HCT116 (cell line): ENCODE measurements around the gene USP10. TPM values are rescaled to one million over a fixed set of nuclear protein-coding genes. Genes with fewer than 3 reads are reported as not detected.
"Not testable (repeated sequence)": the region's sequence is repeated elsewhere in the genome, so short reads cannot be mapped to it uniquely, and the experiment has no call there.

Experiments used
- ATAC-seq: fragments of 200-7000 bp; cut with Tn5 transposase; 2 replicates; pipeline ENCODE4 v1.9.1; 2020; ENCODE audit warnings: mild to moderate bottlenecking, moderate library complexity
- BruUV-seq: library from RNA; stranded (reverse); fragments of 400-500 nt; replicated peaks from 2 replicates; lab custom pipeline; 2021; lab: Mats Ljungman, UMichigan
- CTCF ChIA-PET: fragments of 300-600 bp; sonication (Branson Sonifier 250); formaldehyde crosslinking; loops from one replicate; lab custom pipeline; 2021; ENCODE audit warnings: antibody characterized with exemption; lab: Charles Lee
- POLR2A ChIA-PET: fragments of 300-600, 350-600 bp; sonication (Branson Sonifier 250); formaldehyde crosslinking; loops from one replicate; lab custom pipeline; 2021; ENCODE audit warnings: antibody characterized with exemption; lab: Charles Lee
- RAD21 ChIA-PET, 2 experiments: fragments of 300-600 bp; sonication (Branson Sonifier 250); formaldehyde crosslinking; loops; one replicate each; lab custom pipeline; 2023; ENCODE audit warnings: low total read pairs in 2 of 2; ENCODE audit not compliant: uncharacterized antibody in 2 of 2, unreplicated experiment in 2 of 2, low non-redundant PET in 1 of 2; lab: Charles Lee
- DNase-seq: peaks from one replicate; pipeline ENCODE4 v3.0.0-alpha.2; 2010; ENCODE audit warnings: low read depth, low spot score
- H2AFZ ChIP-seq: fragments of 200-600 bp; shearing (Covaris generic), sonication (generic); 2 replicates; pipeline ENCODE4 v1.6.1; 2017; ENCODE audit warnings: low read depth, mixed run types, mixed read lengths, antibody characterized with exemption, low read length; ENCODE audit not compliant: poor library complexity, severe bottlenecking
- H3K27ac ChIP-seq: 2 replicates; pipeline ENCODE4 v1.5.1; 2012; ENCODE audit warnings: low read depth, low read length
- H3K27me3 ChIP-seq: fragments of 200-600 bp; sonication (generic); 2 replicates; pipeline ENCODE4 v1.6.1; 2016; ENCODE audit warnings: mixed run types, low read length, mixed read lengths; ENCODE audit not compliant: insufficient read depth
- H3K36me3 ChIP-seq, 2 experiments: fragments of 200-500 bp in 1 of 2; fragments of 200-600 bp in 1 of 2; sonication (Bioruptor generic) in 1 of 2; sonication (generic) in 1 of 2; 2 replicates each; pipeline versions ENCODE4 v1.5.1 to v1.6.1; 2014 to 2016; ENCODE audit warnings: low read length in 2 of 2, inconsistent platforms in 1 of 2, mixed read lengths in 1 of 2, mixed run types in 1 of 2; ENCODE audit not compliant: insufficient read depth in 2 of 2, control insufficient read depth in 1 of 2
- H3K4me1 ChIP-seq, 2 experiments: fragments of 200-600 bp in 1 of 2; sonication (generic) in 1 of 2; 2 replicates each; pipeline versions ENCODE4 v1.5.1 to v1.6.1; 2012 to 2017; ENCODE audit warnings: low read length in 2 of 2, inconsistent platforms in 1 of 2, mild to moderate bottlenecking in 1 of 2, mixed read lengths in 1 of 2, mixed run types in 1 of 2, moderate library complexity in 1 of 2; ENCODE audit not compliant: insufficient read depth in 2 of 2, control insufficient read depth in 1 of 2
- H3K4me2 ChIP-seq: fragments of 200-600 bp; sonication (generic); 2 replicates; pipeline ENCODE4 v1.6.1; 2017; ENCODE audit warnings: mixed run types, low read length, mixed read lengths
- H3K4me3 ChIP-seq, 2 experiments: fragments of 200-600 bp in 1 of 2; sonication (generic) in 1 of 2; replicated peaks in 1 of 2; 2 replicates each; pipeline ENCODE4 v1.5.1; 2011 to 2016; ENCODE audit warnings: low read length in 2 of 2, control low read depth in 1 of 2, low read depth in 1 of 2, mild to moderate bottlenecking in 1 of 2, mixed read lengths in 1 of 2, mixed run types in 1 of 2
- H3K79me2 ChIP-seq: fragments of 200-600 bp; sonication (generic); 2 replicates; pipeline ENCODE4 v1.6.1; 2017; ENCODE audit warnings: mild to moderate bottlenecking, mixed run types, low read length, moderate library complexity, mixed read lengths; ENCODE audit not compliant: insufficient read depth
- H3K9ac ChIP-seq: fragments of 200-600 bp; sonication (generic); 2 replicates; pipeline ENCODE4 v1.6.1; 2016; ENCODE audit warnings: low read length, mixed read lengths
- H3K9me2 ChIP-seq: fragments of 200-600 bp; sonication (generic), shearing (Covaris generic); 2 replicates; pipeline ENCODE4 v1.6.1; 2017; ENCODE audit warnings: mixed run types, mild to moderate bottlenecking, moderate library complexity; ENCODE audit not compliant: insufficient read depth
- H3K9me3 ChIP-seq, 2 experiments: fragments of 200-500 bp in 1 of 2; fragments of 200-600 bp in 1 of 2; sonication (Bioruptor generic) in 1 of 2; sonication (generic) in 1 of 2; 2 replicates each; pipeline ENCODE4 v1.6.1; 2014 to 2017; ENCODE audit warnings: low read length in 2 of 2, mixed read lengths in 2 of 2, inconsistent platforms in 1 of 2, low read depth in 1 of 2, mild to moderate bottlenecking in 1 of 2, mixed run types in 1 of 2, moderate library complexity in 1 of 2; ENCODE audit not compliant: control insufficient read depth in 1 of 2, insufficient read depth in 1 of 2
- H4K20me1 ChIP-seq: fragments of 200-600 bp; sonication (generic), shearing (Covaris generic); 2 replicates; pipeline ENCODE4 v1.6.1; 2017; ENCODE audit warnings: mixed run types, mild to moderate bottlenecking, moderate library complexity; ENCODE audit not compliant: insufficient read depth
- CBX3 ChIP-seq: IDR thresholded peaks from 2 replicates; pipeline ENCODE4 v1.6.1; 2012; ENCODE audit warnings: low read depth
- EGR1 ChIP-seq: IDR thresholded peaks from 2 replicates; pipeline ENCODE4 v1.6.1; 2012; ENCODE audit warnings: low read depth
- ELF1 ChIP-seq: IDR thresholded peaks from 2 replicates; pipeline ENCODE4 v1.6.1; 2012; ENCODE audit warnings: low read depth, borderline replicate concordance
- EZH2phosphoT487 ChIP-seq: fragments of 200-600 bp; IDR thresholded peaks from 2 replicates; pipeline ENCODE4 v1.6.1; 2018; ENCODE audit warnings: antibody characterized with exemption, borderline replicate concordance
- JUND ChIP-seq: IDR thresholded peaks from 2 replicates; pipeline ENCODE4 v1.6.1; 2012
- SP1 ChIP-seq: IDR thresholded peaks from 2 replicates; pipeline ENCODE4 v1.6.1; 2012; ENCODE audit warnings: low read depth
- SRF ChIP-seq: IDR thresholded peaks from 2 replicates; pipeline ENCODE4 v1.6.1; 2012; ENCODE audit warnings: low read depth
- YY1 ChIP-seq: IDR thresholded peaks from 2 replicates; pipeline ENCODE4 v1.6.1; 2011; ENCODE audit warnings: low read length, low read depth, moderate library complexity, mild to moderate bottlenecking; ENCODE audit not compliant: insufficient replicate concordance; ENCODE audit errors: extremely low read depth
- intact Hi-C: fragments of 100-400 bp; cut with micrococcal nuclease; formaldehyde crosslinking; loops from 2 replicates; pipeline ENCODE4 v1.10.0; 2022
- total RNA-seq: library from RNA; stranded (reverse); gene quantifications from one replicate; pipeline ENCODE4 v1.2.1, GENCODE V29; 2021; ENCODE audit not compliant: unreplicated experiment
- TF ChIP-seq, protein P1 (sequence below): IDR thresholded peaks from 2 replicates; pipeline ENCODE4 v1.6.1; 2011; ENCODE audit warnings: mild to moderate bottlenecking, low read length, moderate library complexity; ENCODE audit not compliant: insufficient replicate concordance; ENCODE audit errors: extremely low read depth
- TF ChIP-seq, protein P2 (sequence below): IDR thresholded peaks from 2 replicates; pipeline ENCODE4 v1.6.1; 2012; ENCODE audit warnings: low read depth
- TF ChIP-seq, protein P3 (sequence below), 3 experiments: fragments of 200-600 bp in 1 of 3; sonication (generic) in 1 of 3; IDR thresholded peaks in 2 of 3; conservative IDR thresholded peaks in 1 of 3; 2 replicates each; pipeline ENCODE4 v1.5.1; 2012 to 2017; ENCODE audit warnings: low read depth in 2 of 3, low read length in 2 of 3, antibody characterized with exemption in 1 of 3, borderline replicate concordance in 1 of 3, control low read depth in 1 of 3, mild to moderate bottlenecking in 1 of 3, mixed read lengths in 1 of 3, mixed run types in 1 of 3, moderate library complexity in 1 of 3; ENCODE audit not compliant: insufficient read depth in 1 of 3
- TF ChIP-seq, protein P4 (sequence below): IDR thresholded peaks from 2 replicates; pipeline ENCODE4 v1.6.1; 2012

The USP10 gene
- total RNA-seq, 1 experiment from 2014 or later, result 175 TPM

DNA sequence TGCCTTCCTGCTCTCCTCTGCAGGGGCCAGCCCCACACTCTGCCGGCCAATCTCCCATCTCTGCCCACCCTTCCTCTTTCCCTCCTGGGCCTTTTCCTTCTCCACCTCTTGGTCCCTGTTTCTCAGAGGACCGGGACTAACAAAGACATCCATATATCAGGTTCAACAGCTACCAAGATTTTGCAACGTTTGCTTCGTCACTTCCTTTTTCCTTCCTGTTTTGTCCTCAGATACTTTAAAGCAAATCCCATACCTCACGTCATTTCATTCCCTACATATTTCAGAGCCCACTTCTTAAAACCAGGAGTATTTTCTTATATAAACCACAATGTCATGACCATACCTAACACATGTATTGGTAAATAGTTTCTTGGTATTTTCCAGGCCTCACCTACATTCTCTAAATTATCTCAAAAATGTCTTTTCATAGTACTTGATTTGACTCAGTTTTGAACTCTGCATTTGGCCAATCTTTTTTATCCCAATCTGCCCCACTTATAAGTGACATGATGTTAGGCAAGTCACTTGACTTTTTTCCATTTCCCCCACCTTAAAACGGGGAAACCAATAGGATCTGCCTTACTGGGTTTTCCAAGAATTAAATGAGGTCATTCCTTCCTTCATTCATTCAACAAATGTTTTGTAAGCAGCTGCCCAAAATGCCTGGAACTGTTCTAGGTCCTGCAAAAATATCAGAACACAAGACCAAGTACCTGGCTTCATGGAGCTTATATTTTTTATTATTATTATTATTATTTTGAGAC is 7.2 kb upstream of the USP10 start:
- ChIA-PET RAD21 (no interaction called here), CTCF (interaction anchor here (1.3 kb wide), 1 partner anchor 20 kb away, joined by 3 read pairs; no protein-coding TSS in a partner anchor), POLR2A (no interaction called here)
- no peaks in the 10 kb centered on the region for H3K36me3 ChIP-seq
- no peak overlapping the region for H3K4me2 ChIP-seq
- TF ChIP-seq JUND (no peak), CBX3 (no peak), YY1 (no peak), SP1 (no peak), SRF (no peak), ELF1 (no peak), EZH2phosphoT487 (no peak), EGR1 (no peak)
- TF ChIP-seq, protein P1, sequence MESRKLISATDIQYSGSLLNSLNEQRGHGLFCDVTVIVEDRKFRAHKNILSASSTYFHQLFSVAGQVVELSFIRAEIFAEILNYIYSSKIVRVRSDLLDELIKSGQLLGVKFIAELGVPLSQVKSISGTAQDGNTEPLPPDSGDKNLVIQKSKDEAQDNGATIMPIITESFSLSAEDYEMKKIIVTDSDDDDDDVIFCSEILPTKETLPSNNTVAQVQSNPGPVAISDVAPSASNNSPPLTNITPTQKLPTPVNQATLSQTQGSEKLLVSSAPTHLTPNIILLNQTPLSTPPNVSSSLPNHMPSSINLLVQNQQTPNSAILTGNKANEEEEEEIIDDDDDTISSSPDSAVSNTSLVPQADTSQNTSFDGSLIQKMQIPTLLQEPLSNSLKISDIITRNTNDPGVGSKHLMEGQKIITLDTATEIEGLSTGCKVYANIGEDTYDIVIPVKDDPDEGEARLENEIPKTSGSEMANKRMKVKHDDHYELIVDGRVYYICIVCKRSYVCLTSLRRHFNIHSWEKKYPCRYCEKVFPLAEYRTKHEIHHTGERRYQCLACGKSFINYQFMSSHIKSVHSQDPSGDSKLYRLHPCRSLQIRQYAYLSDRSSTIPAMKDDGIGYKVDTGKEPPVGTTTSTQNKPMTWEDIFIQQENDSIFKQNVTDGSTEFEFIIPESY, result no peak
- TF ChIP-seq, protein P2, sequence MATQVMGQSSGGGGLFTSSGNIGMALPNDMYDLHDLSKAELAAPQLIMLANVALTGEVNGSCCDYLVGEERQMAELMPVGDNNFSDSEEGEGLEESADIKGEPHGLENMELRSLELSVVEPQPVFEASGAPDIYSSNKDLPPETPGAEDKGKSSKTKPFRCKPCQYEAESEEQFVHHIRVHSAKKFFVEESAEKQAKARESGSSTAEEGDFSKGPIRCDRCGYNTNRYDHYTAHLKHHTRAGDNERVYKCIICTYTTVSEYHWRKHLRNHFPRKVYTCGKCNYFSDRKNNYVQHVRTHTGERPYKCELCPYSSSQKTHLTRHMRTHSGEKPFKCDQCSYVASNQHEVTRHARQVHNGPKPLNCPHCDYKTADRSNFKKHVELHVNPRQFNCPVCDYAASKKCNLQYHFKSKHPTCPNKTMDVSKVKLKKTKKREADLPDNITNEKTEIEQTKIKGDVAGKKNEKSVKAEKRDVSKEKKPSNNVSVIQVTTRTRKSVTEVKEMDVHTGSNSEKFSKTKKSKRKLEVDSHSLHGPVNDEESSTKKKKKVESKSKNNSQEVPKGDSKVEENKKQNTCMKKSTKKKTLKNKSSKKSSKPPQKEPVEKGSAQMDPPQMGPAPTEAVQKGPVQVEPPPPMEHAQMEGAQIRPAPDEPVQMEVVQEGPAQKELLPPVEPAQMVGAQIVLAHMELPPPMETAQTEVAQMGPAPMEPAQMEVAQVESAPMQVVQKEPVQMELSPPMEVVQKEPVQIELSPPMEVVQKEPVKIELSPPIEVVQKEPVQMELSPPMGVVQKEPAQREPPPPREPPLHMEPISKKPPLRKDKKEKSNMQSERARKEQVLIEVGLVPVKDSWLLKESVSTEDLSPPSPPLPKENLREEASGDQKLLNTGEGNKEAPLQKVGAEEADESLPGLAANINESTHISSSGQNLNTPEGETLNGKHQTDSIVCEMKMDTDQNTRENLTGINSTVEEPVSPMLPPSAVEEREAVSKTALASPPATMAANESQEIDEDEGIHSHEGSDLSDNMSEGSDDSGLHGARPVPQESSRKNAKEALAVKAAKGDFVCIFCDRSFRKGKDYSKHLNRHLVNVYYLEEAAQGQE, result no peak
- TF ChIP-seq, protein P3, sequence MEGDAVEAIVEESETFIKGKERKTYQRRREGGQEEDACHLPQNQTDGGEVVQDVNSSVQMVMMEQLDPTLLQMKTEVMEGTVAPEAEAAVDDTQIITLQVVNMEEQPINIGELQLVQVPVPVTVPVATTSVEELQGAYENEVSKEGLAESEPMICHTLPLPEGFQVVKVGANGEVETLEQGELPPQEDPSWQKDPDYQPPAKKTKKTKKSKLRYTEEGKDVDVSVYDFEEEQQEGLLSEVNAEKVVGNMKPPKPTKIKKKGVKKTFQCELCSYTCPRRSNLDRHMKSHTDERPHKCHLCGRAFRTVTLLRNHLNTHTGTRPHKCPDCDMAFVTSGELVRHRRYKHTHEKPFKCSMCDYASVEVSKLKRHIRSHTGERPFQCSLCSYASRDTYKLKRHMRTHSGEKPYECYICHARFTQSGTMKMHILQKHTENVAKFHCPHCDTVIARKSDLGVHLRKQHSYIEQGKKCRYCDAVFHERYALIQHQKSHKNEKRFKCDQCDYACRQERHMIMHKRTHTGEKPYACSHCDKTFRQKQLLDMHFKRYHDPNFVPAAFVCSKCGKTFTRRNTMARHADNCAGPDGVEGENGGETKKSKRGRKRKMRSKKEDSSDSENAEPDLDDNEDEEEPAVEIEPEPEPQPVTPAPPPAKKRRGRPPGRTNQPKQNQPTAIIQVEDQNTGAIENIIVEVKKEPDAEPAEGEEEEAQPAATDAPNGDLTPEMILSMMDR (IDR thresholded peaks at IDR 0.05 in 2 of 3, conservative IDR thresholded peaks at IDR 0.05 in 1 of 3; ENCODE audit: borderline replicate concordance in 1 of 3, insufficient read depth in 1 of 3, low read depth in 2 of 3, low read length in 2 of 3), result no peak
- TF ChIP-seq, protein P4, sequence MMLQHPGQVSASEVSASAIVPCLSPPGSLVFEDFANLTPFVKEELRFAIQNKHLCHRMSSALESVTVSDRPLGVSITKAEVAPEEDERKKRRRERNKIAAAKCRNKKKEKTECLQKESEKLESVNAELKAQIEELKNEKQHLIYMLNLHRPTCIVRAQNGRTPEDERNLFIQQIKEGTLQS, result no peak
- H3K9me3 ChIP-seq, result no peaks in the 10 kb centered on the region
- no peaks in the 10 kb centered on the region for H4K20me1 ChIP-seq
- no peak overlapping the region for H3K4me3 ChIP-seq
- no peak overlapping the region for H2AFZ ChIP-seq
- H3K79me2 ChIP-seq, result no peaks in the 10 kb centered on the region
- DNase-seq (no peak), ATAC-seq (no peak)
- BruUV-seq, result no TSS peak
- H3K4me1 ChIP-seq, result no peaks in the 10 kb centered on the region; a peak in 1 of 4 replicates
- H3K27me3 ChIP-seq, result no peaks in the 10 kb centered on the region
- intact Hi-C loops, result no loop called here
- no peaks in the 10 kb centered on the region for H3K9me2 ChIP-seq
- no peak overlapping the region for H3K27ac ChIP-seq
- H3K9ac ChIP-seq, result no peak overlapping the region

DNA sequence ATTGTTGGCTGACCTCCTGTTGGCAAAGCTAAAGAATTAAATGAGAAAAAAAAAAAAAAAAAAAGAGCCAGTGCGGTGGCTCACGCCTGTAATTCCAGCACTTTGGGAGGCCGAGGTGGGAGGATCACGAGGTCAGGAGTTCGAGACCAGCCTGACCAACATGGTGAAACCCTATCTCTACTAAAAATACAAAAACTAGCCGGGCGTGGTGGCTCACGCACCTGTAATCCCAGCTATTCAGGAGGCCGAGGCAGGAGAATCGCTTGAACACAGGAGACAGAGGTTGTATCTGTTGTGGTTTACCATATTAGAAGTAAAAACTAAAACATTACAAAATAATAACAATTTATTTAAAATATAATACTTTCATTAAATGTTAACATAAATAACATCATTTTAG is 5.9 kb upstream of the USP10 start:
- intact Hi-C loops, POLR2A ChIA-PET, H3K27me3 ChIP-seq, H3K9me2 ChIP-seq, H3K9ac ChIP-seq, H3K36me3 ChIP-seq, H3K4me2 ChIP-seq, H3K9me3 ChIP-seq, H3K27ac ChIP-seq, ATAC-seq, H2AFZ ChIP-seq, H4K20me1 ChIP-seq, DNase-seq, H3K4me3 ChIP-seq, BruUV-seq, H3K79me2 ChIP-seq, RAD21 ChIA-PET, H3K4me1 ChIP-seq: not testable (repeated sequence)
- CTCF ChIA-PET, result interaction anchor here (0.8 to 1.3 kb wide), 2 partner anchors 21 to 32 kb away, joined by 3 to 4 read pairs; no protein-coding TSS in a partner anchor
